GM19372 (cell line): Measurements from ENCODE around the gene POLG.

Experiments
- ATAC-seq: cut with Tn5 transposase; IDR thresholded peaks from one replicate; pipeline ENCODE4 v1.9.1; 2021; ENCODE audit warnings: mild to moderate bottlenecking, low read depth, moderate library complexity; ENCODE audit not compliant: unreplicated experiment

POLG gene

GRCh38 chr15:89334510-89335297, at the start of gene POLG:
TSS of gene POLG (minus strand) at chr15:89334824. CDS start at chr15:89333754, 1,070 bp downstream.
- ATAC-seq = peak; percentile 89

GRCh38 chr15:89384176-89384604, 49.6 kb upstream of the POLG start:
- ATAC-seq = no peak

GRCh38 chr15:89383365-89384175, 48.9 kb upstream of the POLG start:
- no peak for ATAC-seq

DNA sequence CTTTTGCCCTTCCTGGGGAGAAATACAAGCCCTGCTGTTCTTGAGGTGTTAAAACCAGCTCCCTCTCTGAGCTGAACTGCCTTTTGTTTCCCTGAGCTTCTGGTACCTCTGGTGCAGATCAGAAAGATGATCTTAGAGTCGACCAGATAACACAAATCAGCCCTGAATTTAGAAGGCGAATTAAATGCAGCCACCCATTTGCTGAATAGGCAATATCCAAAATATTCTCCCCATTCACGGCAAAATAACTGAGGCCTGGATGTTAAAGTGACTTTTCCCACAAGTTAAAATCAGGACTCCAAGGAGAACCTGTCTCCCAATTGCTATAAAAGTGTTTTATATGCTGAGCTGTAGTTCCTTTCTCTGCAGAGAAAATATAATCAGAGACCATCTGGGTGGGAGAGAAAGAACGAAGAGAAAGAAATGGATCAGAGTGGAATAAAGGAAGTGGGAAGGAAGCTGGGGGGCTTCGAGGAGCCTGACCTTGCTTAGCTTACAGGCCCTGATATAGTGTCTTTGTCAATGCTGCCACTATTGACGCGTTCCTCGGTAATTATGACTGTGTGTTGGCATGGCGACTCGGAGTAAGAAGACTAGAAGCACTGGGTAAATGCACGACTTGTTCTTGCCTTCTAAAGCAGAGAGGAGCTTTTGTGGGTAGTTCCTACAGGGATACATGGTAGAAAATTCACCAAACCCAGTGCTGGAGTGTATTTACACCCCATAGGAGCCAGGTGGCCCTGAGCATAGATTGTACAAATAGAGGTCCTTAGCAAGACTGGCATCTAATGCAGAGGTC, 47.5 kb upstream of the POLG start:
- no peak for ATAC-seq

DNA sequence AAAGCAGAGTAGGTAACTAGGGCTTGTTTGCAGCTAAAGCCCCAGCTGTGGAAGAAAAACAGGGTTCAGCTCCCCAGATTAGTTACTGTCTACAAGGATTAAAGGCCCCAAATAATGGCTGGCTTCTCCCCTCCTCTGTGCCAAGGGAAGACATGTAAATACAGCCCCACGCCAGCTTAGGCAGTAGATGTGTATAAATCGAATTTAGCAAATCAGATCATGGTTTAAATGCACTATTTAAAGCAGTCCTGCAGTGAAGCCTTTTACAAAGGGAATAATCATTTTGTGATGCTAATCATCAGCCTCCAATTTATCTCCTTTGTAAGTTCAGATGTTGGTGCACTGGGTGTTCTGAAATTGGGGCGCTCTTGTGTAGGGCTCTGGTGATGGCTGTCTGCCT, 46.7 kb upstream of the POLG start:
- no peak for ATAC-seq

DNA sequence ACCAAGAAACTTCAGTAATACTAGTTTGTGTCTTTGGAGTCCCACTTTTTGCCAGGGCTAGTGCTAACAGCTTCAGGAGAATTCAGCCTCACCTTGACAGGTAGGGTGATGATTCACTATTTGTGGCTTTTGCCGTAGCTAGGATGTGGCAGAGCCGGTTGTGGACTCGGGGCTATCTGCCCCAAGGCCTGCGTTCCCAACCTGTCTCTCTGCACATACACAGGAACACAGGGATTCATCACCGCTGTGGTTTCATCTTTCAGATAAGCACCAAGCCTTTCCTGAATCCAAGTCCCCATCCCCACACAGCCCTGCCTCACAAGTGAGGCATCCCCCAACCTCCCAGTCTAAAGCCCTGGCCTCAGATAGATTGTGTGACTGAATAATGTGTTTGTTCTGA, 45.2 kb upstream of the POLG start:
- no peak for ATAC-seq

DNA sequence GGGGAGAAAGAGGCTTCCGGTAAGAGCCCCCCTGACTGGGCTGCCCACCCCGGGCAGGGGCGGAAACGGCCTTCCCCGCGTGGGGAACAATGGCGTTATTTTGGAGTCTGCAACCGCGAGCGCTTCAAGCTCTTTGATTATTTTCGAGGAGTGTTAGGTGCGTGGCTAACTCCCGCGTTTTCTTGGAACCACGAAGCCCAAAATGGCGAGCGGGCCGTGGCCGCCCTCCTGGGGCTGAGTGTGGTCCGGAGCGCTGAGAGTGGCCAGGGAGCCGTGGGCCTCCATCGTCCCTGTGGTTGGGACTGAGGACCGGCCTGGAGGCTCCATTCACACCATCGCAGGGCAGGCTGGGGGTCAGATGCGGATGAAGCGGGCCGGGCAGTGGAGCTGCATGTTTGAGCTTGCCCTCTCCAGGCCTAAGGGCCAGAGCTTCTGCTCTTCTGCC, 44.6 kb upstream of the POLG start:
- no peak for ATAC-seq

GRCh38 chr15:89378296-89379151, 43.9 kb upstream of the POLG start:
- no peak for ATAC-seq

DNA sequence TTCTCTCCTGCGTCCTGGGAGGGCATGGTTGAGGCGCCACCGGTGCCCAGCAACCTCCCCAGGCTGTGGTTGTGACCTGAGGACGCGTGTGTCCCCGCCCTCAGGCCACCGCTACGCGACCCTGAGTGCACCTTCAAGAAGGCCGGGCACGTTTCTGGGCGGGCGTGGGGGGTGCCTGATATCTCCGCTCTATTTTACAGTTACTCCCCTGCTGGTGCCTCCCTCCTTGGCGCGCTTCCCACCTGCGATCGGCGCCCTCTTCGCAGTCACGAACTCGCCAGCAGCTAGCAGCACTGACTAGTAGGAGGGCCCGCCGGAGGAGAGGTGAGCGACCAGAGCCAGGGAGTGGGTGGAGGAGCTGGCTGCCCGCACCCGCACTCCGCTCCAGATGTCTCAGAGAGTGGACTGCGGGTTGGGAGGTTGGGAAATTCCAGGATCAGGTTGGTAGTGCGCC, 43.2 kb upstream of the POLG start:
- ATAC-seq = no peak

DNA sequence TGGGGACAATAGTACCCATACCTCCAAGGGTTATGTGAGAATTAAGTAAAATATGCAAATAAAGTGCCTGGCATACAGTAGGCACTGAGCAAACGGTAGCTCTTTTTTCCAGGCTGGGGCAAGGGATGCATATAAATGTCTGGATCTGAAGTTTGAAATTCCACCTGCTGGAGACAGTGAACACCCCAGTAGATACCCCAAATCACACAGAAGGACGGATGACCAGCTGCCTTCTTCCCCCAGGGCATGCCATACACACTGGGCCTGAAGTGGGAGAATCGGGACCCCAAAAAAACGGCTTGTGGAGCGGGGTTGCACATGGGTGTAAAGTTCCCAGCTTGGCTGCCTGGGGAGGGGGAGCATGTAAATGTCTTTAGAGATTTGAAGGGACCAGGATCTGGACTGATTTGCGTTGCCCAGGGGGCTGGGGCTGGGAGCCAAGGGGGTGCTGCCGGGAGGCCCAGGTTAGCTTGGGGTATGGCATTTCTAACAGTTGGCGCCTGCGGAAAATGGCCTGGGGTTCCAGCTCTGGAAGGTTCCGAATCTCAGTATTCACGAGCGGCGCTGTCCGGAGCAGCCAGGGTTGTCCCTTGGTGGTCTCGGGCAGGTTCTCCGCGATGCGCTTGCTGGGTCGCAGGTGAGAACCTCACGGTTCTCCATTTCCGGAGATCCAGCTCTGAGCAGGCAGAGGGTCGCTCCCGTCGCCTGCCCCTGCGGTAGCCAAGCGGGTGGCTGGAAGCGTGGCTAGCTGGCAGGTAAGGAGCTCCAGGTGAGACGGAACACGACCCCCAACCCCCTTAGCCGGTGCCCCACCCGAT, 42.6 kb upstream of the POLG start:
- no peak for ATAC-seq

DNA sequence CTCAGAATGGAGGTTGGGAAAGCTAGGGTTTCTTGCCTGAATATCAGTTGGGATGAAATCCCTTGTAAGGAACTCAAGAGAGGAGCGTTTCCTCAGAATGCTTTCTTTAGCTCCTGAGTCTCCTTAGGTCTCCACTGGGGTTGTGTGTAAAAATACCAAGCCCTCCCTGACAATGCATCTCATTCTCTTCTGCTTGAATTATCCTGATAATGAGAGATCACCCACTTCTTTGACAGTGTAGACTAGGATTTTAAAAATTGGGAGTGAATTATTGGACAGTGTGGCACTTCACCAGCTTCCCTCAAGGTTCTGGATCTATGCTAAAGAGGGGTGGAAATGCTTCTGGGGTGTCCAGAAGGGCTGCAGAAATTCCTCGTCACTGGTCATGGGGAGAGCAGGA, 41.8 kb upstream of the POLG start:
- no peak for ATAC-seq

DNA sequence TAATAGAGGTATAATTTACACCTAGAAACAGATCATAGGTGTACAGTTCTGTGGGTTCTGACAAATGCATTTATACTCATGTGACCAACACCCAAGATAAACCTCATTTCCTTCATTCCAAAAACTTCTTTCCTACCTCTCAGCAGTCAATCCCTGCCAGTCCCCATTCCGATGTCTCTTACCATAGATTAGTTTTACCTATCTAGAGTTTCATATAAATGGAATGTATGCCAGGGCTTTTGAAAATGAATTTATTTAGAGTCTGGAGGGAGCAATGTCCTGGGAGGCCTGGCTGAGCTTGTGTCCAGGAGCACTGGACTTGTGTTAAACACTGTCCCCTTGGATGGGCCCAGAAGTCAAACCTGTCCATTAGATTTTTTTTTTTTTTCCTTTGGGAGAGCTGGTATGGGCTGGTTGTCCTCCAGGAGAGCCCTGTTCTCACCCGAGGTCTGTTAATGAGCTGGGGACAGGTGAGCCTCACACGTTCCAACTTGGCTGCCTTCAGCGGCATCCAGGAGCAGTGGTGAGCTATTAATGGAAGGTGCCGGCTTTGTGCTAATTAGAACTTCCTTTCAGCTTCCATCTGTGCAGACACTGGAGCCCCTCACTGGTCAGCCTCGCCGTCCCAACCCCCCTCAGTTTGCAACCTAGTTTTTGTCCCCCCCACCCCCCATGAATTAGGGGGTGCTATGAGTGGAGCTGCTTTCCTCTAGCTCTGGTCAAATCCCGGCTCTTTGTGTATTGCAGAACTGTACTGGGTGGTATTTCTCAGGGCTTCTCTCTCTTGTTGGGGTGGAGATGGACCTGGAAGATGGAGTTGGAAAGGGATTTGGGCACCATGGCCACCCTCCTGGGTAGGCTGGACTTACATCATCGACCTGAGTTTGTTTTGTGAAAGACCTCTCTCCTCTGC, 40.7 kb upstream of the POLG start:
- no peak for ATAC-seq

- ATAC-seq = no peak
These were observed 39.7 kb upstream of the POLG start for GRCh38 chr15:89374086-89374981.

DNA sequence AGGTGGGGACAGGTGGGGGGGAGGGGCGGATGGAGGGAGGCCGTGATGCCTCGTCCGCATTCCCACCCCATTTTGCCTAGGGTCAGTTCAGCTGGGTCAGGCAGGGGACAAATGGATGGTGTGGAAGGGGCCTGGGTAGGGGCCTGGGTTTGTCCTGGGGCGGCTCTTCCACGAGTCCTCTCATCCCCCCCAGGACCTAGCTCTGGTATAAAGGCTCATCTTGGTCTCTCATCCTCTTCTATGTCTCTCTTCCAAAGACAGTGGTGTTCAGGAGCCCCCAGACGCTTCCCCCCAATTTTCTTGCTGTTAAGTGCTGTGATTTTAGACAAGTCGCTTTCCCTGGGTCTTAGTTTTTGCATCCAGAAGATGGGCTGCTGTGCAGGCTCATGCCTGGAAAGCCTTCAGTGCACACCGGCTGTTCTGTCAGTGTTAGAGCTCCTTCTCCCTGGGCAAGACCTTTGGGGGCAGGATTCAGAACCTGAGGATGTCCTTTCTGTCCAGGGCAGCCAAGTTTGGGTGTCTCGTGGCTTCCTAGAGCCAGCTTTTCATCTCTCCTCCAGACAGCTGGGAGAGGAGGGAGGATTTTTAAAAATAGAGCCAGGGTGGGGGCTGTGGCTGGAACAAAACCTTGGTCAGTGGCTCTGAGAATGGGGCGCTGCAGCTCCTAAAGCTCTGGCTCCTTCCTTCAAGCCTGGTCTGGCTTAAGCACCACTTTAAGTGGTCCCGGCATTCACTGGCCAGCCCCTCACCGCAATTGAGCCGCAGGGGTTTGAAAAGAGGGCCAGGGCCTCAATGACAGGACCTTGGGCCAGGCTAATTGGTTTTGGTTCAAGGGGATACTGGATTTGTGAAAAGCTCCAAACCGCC, 37.7 kb upstream of the POLG start:
- ATAC-seq = no peak

DNA sequence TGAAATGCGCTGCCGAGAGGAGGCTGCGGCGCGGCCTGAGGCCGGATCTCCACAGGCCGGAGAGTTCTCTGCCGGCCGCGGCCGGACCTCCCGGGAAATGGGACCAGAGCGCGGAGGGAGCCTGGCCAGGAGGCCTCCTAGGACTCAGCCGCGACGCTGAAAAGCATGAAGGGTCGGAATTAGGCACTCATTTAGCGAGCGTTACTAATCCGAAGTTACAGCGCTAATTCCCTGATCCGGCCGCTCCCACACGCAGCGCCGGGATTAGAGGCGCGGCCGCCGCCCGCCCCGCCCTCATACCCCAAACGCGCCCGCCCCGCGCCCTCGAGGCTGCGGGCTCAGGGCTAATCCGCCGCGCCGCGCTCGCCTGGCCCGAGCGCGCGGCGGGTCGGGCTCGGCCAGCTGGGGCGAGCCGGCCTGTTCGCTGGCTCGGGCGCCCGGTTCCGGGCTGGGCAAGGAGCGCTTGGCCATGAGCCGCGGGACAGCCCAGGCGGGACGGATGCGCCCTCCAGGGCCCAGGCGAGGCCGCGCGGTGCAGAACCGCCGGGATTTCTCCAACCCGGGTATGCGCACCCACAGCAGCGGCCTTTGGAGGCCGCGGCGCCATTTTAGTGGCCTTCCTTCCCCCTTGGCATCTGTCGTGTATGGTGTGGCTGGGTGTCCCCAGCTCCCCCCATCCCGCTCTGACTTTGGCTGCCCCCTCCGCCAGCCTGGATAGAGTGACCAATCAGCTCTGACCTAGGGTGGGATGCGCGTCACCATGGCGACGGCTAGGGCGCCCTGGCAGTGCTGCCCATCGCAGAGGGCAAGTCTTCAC, 36.8 kb upstream of the POLG start:
- ATAC-seq = no peak

DNA sequence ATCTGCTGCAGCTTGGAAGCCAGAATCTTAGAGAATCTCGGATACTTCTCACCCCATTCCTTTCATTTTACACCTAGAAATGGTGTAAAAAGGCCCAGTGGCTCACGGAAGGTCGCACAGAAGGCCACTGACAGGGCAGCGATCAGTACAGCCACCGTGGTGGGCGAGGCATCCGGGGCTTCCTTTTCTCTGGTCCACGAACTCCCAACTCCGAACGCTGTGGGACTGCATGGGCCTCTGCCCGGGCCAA, 36.3 kb upstream of the POLG start:
- ATAC-seq = no peak
